ENCODE data around the gene SGMS1.

DNA sequence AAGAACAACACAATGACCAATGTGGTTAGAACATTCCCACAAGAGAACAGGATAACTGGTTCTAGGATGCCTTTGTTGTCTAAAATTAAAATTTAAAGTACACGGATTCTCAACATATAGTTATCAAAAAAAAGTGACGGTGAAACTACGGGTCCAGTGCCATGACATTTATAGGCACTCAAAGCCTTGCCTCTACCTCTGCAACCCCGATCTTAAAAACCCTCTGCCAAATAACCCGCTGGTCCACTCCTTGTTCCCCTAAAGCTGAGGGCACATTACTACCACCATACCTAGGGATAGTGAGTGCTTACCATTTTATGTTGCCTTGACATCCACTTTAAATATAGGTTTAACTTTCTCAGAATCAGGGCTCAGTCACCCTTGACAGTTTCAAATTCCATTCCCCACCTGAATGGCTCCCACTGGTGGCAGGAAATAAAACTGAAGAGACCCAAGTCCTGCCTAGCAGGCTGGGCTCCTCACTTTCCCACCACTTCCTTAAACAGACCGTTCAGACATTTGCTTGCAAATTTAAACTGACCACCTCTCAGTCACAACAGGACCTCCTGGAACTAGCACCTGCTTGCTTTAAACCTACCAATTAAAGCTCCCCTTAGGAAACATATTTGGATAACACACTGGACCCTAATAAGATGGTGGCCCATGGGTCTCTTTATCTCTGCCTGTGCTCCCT lies 202.6 kb downstream of the SGMS1 start:
- TF ChIP-seq, protein P1, sequence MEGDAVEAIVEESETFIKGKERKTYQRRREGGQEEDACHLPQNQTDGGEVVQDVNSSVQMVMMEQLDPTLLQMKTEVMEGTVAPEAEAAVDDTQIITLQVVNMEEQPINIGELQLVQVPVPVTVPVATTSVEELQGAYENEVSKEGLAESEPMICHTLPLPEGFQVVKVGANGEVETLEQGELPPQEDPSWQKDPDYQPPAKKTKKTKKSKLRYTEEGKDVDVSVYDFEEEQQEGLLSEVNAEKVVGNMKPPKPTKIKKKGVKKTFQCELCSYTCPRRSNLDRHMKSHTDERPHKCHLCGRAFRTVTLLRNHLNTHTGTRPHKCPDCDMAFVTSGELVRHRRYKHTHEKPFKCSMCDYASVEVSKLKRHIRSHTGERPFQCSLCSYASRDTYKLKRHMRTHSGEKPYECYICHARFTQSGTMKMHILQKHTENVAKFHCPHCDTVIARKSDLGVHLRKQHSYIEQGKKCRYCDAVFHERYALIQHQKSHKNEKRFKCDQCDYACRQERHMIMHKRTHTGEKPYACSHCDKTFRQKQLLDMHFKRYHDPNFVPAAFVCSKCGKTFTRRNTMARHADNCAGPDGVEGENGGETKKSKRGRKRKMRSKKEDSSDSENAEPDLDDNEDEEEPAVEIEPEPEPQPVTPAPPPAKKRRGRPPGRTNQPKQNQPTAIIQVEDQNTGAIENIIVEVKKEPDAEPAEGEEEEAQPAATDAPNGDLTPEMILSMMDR (IDR thresholded peaks at IDR 0.05 in 8 of 11, conservative IDR thresholded peaks at IDR 0.05 in 3 of 11) = peak in 10 of 11 experiments; percentile 39 to 75 (median 64)
- no peak for TF ChIP-seq POLR2AphosphoS5 (IDR thresholded peaks at IDR 0.05)
